ENCODE results near the gene MAP10.

MAP10 gene

GRCh38 chr1:232856541-232856940 is 51.3 kb downstream of the MAP10 start:
- DNase-seq (ENCODE audit: low spot score): no peak
